HG02642 (cell line): ENCODE results near the gene PLEKHF1.

Source experiments
- ATAC-seq: cut with Tn5 transposase; IDR thresholded peaks from one replicate; pipeline ENCODE4 v1.9.1; 2021; ENCODE audit warnings: mild to moderate bottlenecking; ENCODE audit not compliant: unreplicated experiment, poor library complexity

PLEKHF1 gene

GRCh38 chr19:29676586-29676985, 11.3 kb downstream of the PLEKHF1 start:
- ATAC-seq: no peak

- no peak for ATAC-seq
These were observed 11.9 kb downstream of the PLEKHF1 start for GRCh38 chr19:29677001-29677817.

- ATAC-seq: no peak
These were observed 13.3 kb downstream of the PLEKHF1 start for GRCh38 chr19:29678484-29679106.

- ATAC-seq: no peak
These were observed 14.4 kb downstream of the PLEKHF1 start for GRCh38 chr19:29679598-29680210.

- ATAC-seq: peak; percentile 72
These were observed 15.2 kb downstream of the PLEKHF1 start for GRCh38 chr19:29680447-29680846.

GRCh38 chr19:29680937-29681336, 15.7 kb downstream of the PLEKHF1 start:
- ATAC-seq: no peak

- no peak for ATAC-seq
These were observed 16.4 kb downstream of the PLEKHF1 start for GRCh38 chr19:29681422-29682235.

- no peak for ATAC-seq
These were observed 17.1 kb downstream of the PLEKHF1 start for GRCh38 chr19:29682236-29682895.

- no peak for ATAC-seq
These were observed 17.7 kb downstream of the PLEKHF1 start for GRCh38 chr19:29683009-29683408.

GRCh38 chr19:29685326-29685725, 20.1 kb downstream of the PLEKHF1 start:
- no peak for ATAC-seq

GRCh38 chr19:29686285-29686805, 21.1 kb downstream of the PLEKHF1 start:
- ATAC-seq: no peak

- no peak for ATAC-seq
These were observed 22.1 kb downstream of the PLEKHF1 start for GRCh38 chr19:29687244-29687896.

GRCh38 chr19:29687897-29688728, 22.9 kb downstream of the PLEKHF1 start:
- ATAC-seq: no peak

- ATAC-seq: no peak
These were observed 25.6 kb downstream of the PLEKHF1 start for GRCh38 chr19:29690842-29691241.

GRCh38 chr19:29694161-29694560, 28.9 kb downstream of the PLEKHF1 start:
- ATAC-seq: no peak

- peak; percentile 96 for ATAC-seq
These were observed 29.7 kb downstream of the PLEKHF1 start for GRCh38 chr19:29694669-29695627.
